Mammary epithelial cell (primary cell): ENCODE results near the gene ZNF746.

ENCODE experiments used
- EZH2 ChIP-seq: IDR thresholded peaks from 2 replicates; pipeline ENCODE4 v1.6.1; 2012; ENCODE audit warnings: low read length, inconsistent platforms, borderline replicate concordance
- TF ChIP-seq, protein P1 (sequence below), 2 donors: IDR thresholded peaks in 1 of 2; conservative IDR thresholded peaks in 1 of 2; 2 replicates each; pipeline ENCODE4 v1.5.1; 2011 to 2012; ENCODE audit warnings: inconsistent platforms in 2 of 2, low read length in 2 of 2, mild to moderate bottlenecking in 2 of 2, control low read depth in 1 of 2, low read depth in 1 of 2; ENCODE audit not compliant: insufficient read depth in 1 of 2; ENCODE audit errors: extremely low read depth in 1 of 2

GRCh38 chr7:149456506-149457421, 40.8 kb downstream of the ZNF746 start:
- TF ChIP-seq, protein P1, sequence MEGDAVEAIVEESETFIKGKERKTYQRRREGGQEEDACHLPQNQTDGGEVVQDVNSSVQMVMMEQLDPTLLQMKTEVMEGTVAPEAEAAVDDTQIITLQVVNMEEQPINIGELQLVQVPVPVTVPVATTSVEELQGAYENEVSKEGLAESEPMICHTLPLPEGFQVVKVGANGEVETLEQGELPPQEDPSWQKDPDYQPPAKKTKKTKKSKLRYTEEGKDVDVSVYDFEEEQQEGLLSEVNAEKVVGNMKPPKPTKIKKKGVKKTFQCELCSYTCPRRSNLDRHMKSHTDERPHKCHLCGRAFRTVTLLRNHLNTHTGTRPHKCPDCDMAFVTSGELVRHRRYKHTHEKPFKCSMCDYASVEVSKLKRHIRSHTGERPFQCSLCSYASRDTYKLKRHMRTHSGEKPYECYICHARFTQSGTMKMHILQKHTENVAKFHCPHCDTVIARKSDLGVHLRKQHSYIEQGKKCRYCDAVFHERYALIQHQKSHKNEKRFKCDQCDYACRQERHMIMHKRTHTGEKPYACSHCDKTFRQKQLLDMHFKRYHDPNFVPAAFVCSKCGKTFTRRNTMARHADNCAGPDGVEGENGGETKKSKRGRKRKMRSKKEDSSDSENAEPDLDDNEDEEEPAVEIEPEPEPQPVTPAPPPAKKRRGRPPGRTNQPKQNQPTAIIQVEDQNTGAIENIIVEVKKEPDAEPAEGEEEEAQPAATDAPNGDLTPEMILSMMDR (conservative IDR thresholded peaks at IDR 0.05 in 1 of 2, IDR thresholded peaks at IDR 0.05 in 1 of 2; ENCODE audit: extremely low read depth in 1 of 2, insufficient read depth in 1 of 2, low read depth in 1 of 2, low read length in 2 of 2) = no peak
- no peak for TF ChIP-seq EZH2
